Ovary (tissue), 9 donors: ENCODE data around the gene IMMP2L. TPM values are rescaled to one million over a fixed set of nuclear protein-coding genes. Genes with fewer than 3 reads are reported as not detected.

Source experiments
- DNase-seq, 5 donors: peaks; one replicate each; pipeline ENCODE4 v3.0.0-alpha.2; 2019 to 2020
- H3K27ac ChIP-seq, 2 donors: fragments of 200-600 bp; one replicate each; pipeline versions ENCODE4 v1.5.1 to v1.8.0; 2019 to 2022
- H3K27me3 ChIP-seq: fragments of 200-600 bp; one replicate; pipeline ENCODE4 v1.8.0; 2022
- H3K36me3 ChIP-seq: fragments of 200-600 bp; sonication (generic); one replicate; pipeline ENCODE4 v1.5.1; 2019
- H3K4me1 ChIP-seq: one replicate; pipeline ENCODE4 v1.8.1; 2013; ENCODE audit warnings: mild to moderate bottlenecking, moderate library complexity; ENCODE audit not compliant: insufficient read depth
- H3K4me3 ChIP-seq: fragments of 200-600 bp; sonication (generic); one replicate; pipeline ENCODE4 v1.5.1; 2017
- H3K9me3 ChIP-seq, 2 donors: fragments of 200-600 bp in 1 of 2; sonication (generic) in 1 of 2; one replicate each; pipeline versions ENCODE4 v1.5.1 to v1.8.1; 2013 to 2019; ENCODE audit warnings: mild to moderate bottlenecking in 1 of 2, moderate library complexity in 1 of 2
- CTCF ChIP-seq, 3 donors: fragments of 450-650 bp in 2 of 3; fragments of 200-600 bp in 1 of 3; IDR thresholded peaks; one replicate each; pipeline versions ENCODE4 v1.5.1 to v1.8.0; 2016 to 2022; ENCODE audit warnings: antibody characterized with exemption in 3 of 3, mild to moderate bottlenecking in 1 of 3
- EP300 ChIP-seq: sonication (generic); formaldehyde crosslinking; IDR thresholded peaks from one replicate; pipeline ENCODE4 v1.6.1; 2017; ENCODE audit warnings: antibody characterized with exemption
- POLR2A ChIP-seq: fragments of 450-650 bp; IDR thresholded peaks from one replicate; pipeline ENCODE4 v1.6.1; 2017; ENCODE audit warnings: antibody characterized with exemption, mild to moderate bottlenecking, moderate library complexity
- WGBS, 3 donors: extraction: QIAGEN DNeasy Blood & Tissue Kit in 1 of 3; methylation state at CpG; one replicate each; pipeline versions ENCODE4 v1.1.5 to v1.1.7; 2013 to 2017; 5-methylcytosine and 5-hydroxymethylcytosine counted together
- intact Hi-C, 4 donors: fragments of 100-400 bp; cut with DNase I; formaldehyde crosslinking; loops; one replicate each; pipeline versions ENCODE4 v1.11.0 to v1.15.1; 2022 to 2023
- polyA plus RNA-seq, 2 donors: library from polyadenylated mRNA; stranded (reverse); fragments of 200-250 nt in 1 of 2; fragments of 350-450 nt in 1 of 2; fragmentation: Illumina TruSeq in 1 of 2; extraction: RNeasy Lipid Tissue Mini Kit (QIAGEN cat#74804) in 1 of 2; gene quantifications; one replicate each; pipeline ENCODE4 v1.2.3, GENCODE V29; 2013 to 2014
- total RNA-seq, 7 donors: library from RNA; depleted of rRNA in 2 of 7; stranded (reverse); fragments of >200 nt in 2 of 7; fragmentation: NEBNext Ultra II Directional in 3 of 7; extraction: Animal tissue kit (Norgen Biotek cat#: 25700) in 3 of 7; gene quantifications; one replicate each; pipeline versions ENCODE4 v1.1.0 to v1.2.4, GENCODE V29; 2016 to 2023
- donor health status: DM: no; HTN: no; CAD: no; lungs with moderate emphysema.
- donor health status: DM: no; HTN: no; CAD: no.
- donor health status: Bipolar disorder and iron deficiency.
- donor health status: DM: yes; HTN: yes; CAD: no.
- donor health status: DM: no; HTN: no; CAD: no.
- donor health status: DM: yes; HTN: yes; CAD: no.

The IMMP2L gene
- total and polyA plus RNA-seq, 9 donors: 19.5 to 36.9 (median 29.9) TPM

GRCh38 chr7:111090846-111091245, 471.4 kb downstream of the IMMP2L start, which contains the start of gene LRRN3:
LRRN3 (plus strand) TSS chr7:111091127; CDS start chr7:111122773, 31,646 bp downstream.
- Histone ChIP-seq H3K27ac (no peak within 1 kb of the TSS), H3K4me3 (peak within 1 kb of the TSS; percentile 23), H3K9me3 (no peaks in the 10 kb centered on the region), H3K4me1 (peaks cover 2% of the 10 kb centered on the region), H3K27me3 (no peaks in the 10 kb centered on the region), H3K36me3 (no peaks in the 10 kb centered on the region)
- peak in 4 of 5 donors; percentile 11 to 21 (median 14) for DNase-seq
- 2 to 12% (median 3%) methylated on average over 6 of the region's 6 CpGs for WGBS, 3 donors
- TF ChIP-seq POLR2A: no peak
- no peak for TF ChIP-seq CTCF (IDR thresholded peaks at IDR 0.05)
- intact Hi-C loops: loop anchor here in 2 of 4 donors (5.0 kb wide), 2 partner anchors 391 to 396 kb away; no protein-coding TSS in a partner anchor

GRCh38 chr7:111089822-111090426, 472.4 kb downstream of the IMMP2L start:
- intact Hi-C loops: loop anchor here in 2 of 4 donors (5.0 kb wide), 2 partner anchors 392 to 397 kb away; no protein-coding TSS in a partner anchor
- H3K27ac ChIP-seq: no peak overlapping the region
- H3K4me3 ChIP-seq: no peak overlapping the region
- no peaks in the 10 kb centered on the region for H3K36me3 ChIP-seq
- 39 to 65% (median 49%) methylated on average over 1 of the region's 1 CpG for WGBS, 3 donors
- peaks cover 2% of the 10 kb centered on the region for H3K4me1 ChIP-seq
- H3K27me3 ChIP-seq: no peaks in the 10 kb centered on the region
- no peaks in the 10 kb centered on the region for H3K9me3 ChIP-seq
- peak; percentile 16 to 37 (median 35) for TF ChIP-seq CTCF (IDR thresholded peaks at IDR 0.05)
- TF ChIP-seq POLR2A: no peak
- no peak for DNase-seq

GRCh38 chr7:111088328-111088727, 474.0 kb downstream of the IMMP2L start:
- Histone ChIP-seq H3K4me3 (no peak overlapping the region), H3K36me3 (no peaks in the 10 kb centered on the region), H3K4me1 (peaks cover 2% of the 10 kb centered on the region), H3K9me3 (no peaks in the 10 kb centered on the region), H3K27me3 (no peaks in the 10 kb centered on the region), H3K27ac (no peak overlapping the region)
- intact Hi-C loops: no loop called here
- no peak for TF ChIP-seq POLR2A
- DNase-seq: no peak
- 88 to 91% (median 90%) methylated on average over 1 of the region's 1 CpG for WGBS, 3 donors

GRCh38 chr7:111086532-111086931, 475.8 kb downstream of the IMMP2L start:
- WGBS, 3 donors: 88 to 94% (median 91%) methylated on average over 2 of the region's 2 CpGs
- no peak overlapping the region for H3K4me3 ChIP-seq
- peaks cover 2% of the 10 kb centered on the region for H3K4me1 ChIP-seq
- no peaks in the 10 kb centered on the region for H3K9me3 ChIP-seq
- H3K27ac ChIP-seq: no peak overlapping the region
- intact Hi-C loops: no loop called here
- DNase-seq: no peak
- H3K27me3 ChIP-seq: no peaks in the 10 kb centered on the region
- H3K36me3 ChIP-seq: no peaks in the 10 kb centered on the region
- no peak for TF ChIP-seq POLR2A
- no peak for TF ChIP-seq CTCF (IDR thresholded peaks at IDR 0.05)
- no peak for TF ChIP-seq EP300

- 94 to 99% (median 97%) methylated on average over 3 of the region's 3 CpGs for WGBS, 3 donors
- H3K4me1 ChIP-seq: no peaks in the 10 kb centered on the region
- TF ChIP-seq EP300 (no peak), CTCF (IDR thresholded peaks at IDR 0.05) (no peak), POLR2A (no peak)
- H3K4me3 ChIP-seq: no peak overlapping the region
- no peaks in the 10 kb centered on the region for H3K36me3 ChIP-seq
- H3K27me3 ChIP-seq: no peaks in the 10 kb centered on the region
- H3K27ac ChIP-seq: no peak overlapping the region
- no peaks in the 10 kb centered on the region for H3K9me3 ChIP-seq
- no peak for DNase-seq
- intact Hi-C loops: no loop called here
Measured at GRCh38 chr7:111085356-111085755, 476.9 kb downstream of the IMMP2L start.
